GM21529 (cell line): ENCODE results near the gene CTU2.

ENCODE experiments used
- ATAC-seq: cut with Tn5 transposase; IDR thresholded peaks from one replicate; pipeline ENCODE4 v1.9.1; 2021; ENCODE audit not compliant: unreplicated experiment

The CTU2 gene

GRCh38 chr16:88713568-88714419 is 7.5 kb downstream of the CTU2 start:
- no peak for ATAC-seq

DNA sequence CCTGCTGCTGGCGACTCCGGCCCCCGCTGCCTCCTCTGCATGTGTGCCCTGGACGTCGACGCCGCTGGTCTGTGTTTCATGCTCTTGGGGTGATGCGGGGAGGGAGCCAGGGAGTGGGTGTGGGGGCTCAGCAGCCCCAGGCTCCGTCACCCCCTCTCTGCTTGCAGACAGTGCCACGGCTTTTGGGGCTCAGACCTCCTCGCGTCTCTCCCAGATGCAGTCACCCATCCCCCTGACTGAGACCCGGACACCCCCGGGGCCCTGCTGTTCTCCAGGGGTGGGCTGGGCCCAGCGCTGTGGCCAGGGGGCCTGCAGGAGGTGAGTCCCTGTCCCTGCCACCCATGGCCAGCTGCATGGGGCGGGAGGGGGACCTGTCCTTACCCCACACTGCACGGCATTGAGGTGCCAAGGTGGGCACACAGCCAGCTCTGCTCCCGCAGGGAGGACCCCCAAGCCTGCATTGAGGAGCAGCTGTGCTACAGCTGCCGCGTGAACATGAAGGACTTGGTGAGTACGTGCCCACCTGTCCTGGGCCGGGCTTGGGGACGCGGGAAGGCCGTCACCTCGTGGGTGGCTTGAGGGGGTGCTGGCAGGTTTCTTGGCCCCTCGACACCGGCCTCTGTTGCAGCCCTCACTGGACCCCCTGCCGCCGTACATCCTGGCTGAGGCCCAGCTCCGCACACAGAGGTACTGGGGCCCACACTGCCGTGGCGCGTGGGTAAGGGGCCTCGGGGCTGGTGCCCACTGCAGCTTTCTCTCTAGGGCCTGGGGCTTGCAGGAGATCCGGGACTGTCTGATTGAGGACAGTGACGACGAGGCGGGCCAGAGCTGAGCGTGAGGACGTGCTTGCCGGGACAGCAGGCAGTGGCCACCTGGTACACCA is 8.4 kb downstream of the CTU2 start:
- ATAC-seq = no peak

DNA sequence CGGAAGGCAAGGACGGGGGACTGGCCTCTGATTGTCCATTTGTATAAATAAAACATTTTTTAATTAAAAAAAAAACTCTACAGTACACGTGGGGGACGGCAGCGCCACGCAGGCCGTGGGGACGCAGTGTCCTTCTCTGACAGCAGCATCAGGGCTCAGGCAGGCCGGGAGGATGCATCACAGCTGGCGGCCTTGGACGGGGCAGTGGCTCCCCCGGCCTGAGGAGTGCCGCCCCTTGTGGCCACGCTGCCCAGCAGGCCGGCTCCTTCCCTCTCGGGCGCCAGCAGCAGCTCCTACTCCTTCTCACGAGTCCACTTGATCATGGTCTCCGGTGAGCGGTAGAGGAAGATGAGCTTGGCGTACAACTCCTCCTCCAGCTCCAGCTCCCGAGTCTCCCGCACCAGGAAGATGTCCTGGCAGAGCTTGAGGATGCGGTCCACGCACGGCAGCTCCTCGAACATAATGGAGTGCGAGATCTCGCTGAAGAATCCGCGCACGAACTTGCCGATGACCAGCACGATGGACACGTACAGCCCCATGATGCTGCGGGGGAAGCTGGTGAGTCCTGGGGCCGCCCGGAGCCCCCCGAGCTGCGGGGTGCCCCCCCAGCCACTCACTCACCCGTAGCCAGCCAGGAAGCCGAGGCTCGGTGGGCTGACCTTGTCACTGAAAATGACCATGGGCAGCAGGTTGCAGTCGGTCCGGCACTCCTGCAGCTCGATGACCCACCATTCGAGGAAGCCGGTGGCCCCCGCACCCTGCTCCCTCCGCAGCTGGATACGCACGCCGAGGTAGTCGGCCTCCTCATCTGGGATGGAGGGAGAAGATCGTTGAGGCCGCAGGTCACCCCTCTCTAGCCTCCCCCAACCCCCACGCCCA is 9.2 kb downstream of the CTU2 start:
- no peak for ATAC-seq

DNA sequence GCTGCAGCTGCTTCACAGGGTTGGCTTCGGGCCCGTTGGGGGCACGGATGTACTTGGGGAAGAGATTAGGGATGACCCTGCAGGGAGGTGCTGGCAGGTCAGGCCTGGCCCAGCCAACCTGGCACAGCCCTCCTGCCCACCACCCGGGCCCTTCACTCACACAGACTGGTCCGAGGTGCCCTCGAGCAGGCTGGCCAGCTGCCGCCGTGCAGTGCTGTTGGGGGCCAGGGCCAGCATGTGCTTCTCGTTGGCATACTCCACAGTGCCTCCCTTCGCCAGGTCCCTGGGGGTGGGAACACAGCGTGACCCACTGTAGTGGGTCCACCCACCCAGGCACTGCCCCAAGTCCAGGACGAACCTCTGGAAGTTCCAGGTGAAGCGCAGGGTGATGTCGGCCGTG is 9.9 kb downstream of the CTU2 start:
- no peak for ATAC-seq

DNA sequence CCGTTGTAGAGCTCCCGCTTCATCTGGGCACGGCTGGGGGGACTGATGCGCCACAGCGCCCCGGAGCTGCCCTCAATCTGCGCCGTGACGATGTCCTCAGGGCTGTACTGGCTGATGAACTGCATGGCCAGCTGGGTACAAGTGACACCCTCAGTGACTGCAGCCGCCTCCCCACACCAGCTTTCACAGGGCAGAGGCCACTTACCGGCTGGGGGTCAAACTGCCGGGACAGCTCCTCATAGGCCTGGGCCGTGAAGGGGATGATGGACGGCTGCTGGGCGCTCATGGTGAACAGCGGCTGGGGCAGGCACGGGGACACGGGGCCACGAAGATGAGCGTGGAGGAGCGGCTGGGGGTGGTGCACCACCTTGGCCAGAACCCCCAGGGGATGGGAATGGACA is 10.3 kb downstream of the CTU2 start:
- no peak for ATAC-seq

DNA sequence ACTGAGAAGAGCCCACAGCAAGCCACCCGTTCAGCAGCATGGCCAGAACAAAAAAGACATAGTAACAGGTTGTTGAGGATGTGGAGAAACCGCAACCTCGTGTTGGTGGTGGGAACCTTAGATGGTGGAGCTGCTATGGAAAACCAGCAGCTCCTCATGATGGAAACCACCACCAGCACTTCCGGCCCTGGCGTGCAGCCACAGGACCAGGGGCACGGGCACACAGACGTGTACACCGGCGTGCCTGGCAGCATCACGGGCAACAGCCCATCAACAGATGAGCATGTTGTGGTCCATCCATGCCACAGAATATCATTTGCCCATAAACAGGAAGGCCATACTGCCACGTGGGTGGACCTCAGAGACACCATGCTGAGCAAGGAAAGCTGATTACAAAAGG is 11.9 kb downstream of the CTU2 start:
- ATAC-seq = no peak

DNA sequence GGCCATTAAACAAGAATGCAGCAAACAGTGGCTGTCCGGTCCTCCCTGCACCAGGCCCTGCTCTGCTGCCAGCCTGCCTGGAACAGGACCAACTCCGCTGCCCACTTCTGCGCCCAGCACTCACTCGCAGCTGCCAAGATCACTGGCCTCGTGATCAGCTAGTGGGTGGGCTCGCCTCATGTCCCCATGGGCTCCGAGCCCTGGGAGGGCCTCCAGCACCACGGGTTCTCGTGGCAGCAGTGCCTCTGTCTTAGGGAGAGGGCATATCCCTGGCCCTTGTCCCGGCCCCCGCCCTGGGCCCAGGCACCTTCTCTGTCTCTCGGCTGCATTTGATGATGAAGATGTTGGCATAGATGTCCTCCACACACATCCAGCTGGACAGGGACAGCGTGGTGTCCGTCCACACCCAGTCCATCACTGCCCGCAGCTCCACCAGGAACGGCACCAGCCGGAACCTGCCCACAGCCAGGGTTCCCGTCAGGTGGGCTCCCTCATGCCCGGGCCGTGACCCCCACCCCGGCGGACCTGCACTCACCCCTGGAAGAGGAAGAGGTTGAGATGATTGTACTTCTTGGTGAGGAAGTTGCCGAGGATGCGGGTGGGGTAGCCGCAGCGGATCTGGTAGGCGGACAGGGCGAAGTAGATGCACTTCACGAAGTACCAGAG is 13.1 kb downstream of the CTU2 start:
- ATAC-seq = no peak

DNA sequence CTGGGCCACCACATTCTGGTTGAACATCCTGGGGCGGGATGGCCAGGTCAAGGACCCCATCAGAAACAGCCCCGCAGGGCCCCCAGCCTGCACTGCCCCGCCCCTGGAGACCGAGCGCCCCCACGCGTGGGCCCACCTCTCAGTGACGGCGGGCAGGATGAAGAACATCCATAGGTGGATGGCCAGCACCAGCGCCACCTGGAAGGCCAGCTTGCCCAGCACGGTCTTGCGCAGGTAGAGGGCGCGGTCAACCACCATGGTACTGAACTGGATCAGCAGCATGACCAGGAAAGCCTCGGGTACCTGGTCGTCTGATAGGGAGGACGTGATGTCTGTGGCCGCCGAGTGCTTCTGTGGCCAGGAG is 13.6 kb downstream of the CTU2 start:
- ATAC-seq = no peak

GRCh38 chr16:88720396-88720970 is 14.2 kb downstream of the CTU2 start:
- no peak for ATAC-seq

DNA sequence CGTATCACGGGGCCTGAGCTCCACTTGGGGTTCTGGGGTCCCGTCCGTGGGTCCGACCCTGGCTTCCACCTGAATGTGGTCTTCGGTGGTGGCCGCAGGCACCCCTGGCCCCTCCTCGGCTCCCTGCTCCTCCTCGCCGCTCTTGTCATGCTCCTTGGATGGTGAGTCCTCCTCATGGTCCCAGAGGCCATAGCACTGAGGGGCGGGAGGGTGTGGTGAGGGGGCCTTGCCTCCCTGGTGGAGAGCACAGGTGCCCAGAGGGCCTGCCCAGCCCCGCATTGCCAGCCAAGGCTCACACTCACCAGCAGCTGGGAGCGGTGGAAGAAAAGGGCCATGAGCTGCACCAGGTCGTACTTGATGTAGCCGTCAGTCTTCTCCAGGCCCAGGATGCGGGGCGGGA is 14.9 kb downstream of the CTU2 start:
- no peak for ATAC-seq

- no peak for ATAC-seq
Observed at GRCh38 chr16:88721815-88722755, 15.8 kb downstream of the CTU2 start.

- no peak for ATAC-seq
Observed at GRCh38 chr16:88722784-88723506, 16.6 kb downstream of the CTU2 start.

GRCh38 chr16:88723507-88723887 is 17.2 kb downstream of the CTU2 start:
- no peak for ATAC-seq

GRCh38 chr16:88723911-88724310 is 17.6 kb downstream of the CTU2 start:
- no peak for ATAC-seq

GRCh38 chr16:88724855-88725555 is 18.7 kb downstream of the CTU2 start:
- ATAC-seq = no peak

DNA sequence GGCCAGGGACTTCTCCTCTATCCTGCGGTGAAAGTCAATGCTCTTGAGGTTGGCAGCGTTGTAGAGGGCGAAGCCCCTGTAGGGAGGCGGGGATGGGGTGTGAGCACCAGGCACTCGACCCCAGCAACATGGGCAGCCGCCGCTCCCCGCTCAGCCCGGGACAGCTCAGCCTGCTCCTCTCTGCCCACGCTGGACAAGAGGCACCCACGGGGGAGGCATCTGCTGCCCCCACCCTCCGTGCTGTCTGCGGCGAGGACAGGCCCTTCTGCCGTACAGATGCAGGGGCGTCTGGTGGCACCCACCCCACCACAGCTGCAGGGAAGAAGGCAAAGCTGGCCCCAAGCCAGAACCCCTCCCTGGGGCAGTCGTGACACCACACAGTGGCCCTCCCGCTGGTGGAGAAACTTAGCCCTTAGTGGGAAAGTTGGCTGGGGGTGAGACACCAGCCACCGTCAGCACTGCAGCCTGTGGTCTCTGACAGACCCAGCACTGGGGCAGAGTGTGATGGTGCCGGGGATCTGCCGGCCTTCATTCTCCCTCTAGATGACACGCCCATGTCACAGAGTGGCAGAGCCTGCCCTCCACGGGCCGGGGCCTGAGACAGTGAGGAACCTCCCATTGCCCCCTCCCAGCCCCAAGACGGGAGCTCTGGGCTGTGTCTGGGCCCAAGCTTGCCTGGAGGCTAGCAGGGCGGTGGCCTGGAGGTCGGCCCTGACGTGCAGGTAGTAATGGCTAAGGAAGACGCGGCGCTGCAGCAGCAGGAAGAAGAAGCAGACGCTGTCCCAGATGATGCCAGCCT is 19.5 kb downstream of the CTU2 start:
- ATAC-seq = no peak

DNA sequence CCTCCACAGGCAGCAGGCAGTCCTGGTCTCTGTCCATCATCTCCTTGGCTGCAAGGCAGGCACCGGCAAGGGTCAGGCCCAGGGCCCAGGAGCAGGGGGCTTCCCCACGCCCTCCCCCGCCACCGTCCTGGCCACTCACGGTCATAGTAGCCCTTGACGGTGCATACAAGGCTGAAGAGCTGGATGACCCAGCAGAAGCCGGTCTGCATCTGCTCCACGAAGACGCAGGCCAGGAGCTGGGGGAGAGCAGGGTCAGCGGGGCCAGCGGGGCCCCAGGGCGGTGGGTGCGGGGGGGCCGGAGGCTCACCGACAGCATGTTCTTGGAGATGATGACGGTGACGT is 20.1 kb downstream of the CTU2 start:
- ATAC-seq = no peak
